HG02885 (cell line): ENCODE data around the gene SVIL.
"Not testable (repeated sequence)": the region's sequence is repeated elsewhere in the genome, so short reads cannot be mapped to it uniquely, and the experiment has no call there.

Source experiments
- ATAC-seq: cut with Tn5 transposase; IDR thresholded peaks from one replicate; pipeline ENCODE4 v1.9.1; 2021; ENCODE audit warnings: mild to moderate bottlenecking; ENCODE audit not compliant: unreplicated experiment, poor library complexity

SVIL gene

DNA sequence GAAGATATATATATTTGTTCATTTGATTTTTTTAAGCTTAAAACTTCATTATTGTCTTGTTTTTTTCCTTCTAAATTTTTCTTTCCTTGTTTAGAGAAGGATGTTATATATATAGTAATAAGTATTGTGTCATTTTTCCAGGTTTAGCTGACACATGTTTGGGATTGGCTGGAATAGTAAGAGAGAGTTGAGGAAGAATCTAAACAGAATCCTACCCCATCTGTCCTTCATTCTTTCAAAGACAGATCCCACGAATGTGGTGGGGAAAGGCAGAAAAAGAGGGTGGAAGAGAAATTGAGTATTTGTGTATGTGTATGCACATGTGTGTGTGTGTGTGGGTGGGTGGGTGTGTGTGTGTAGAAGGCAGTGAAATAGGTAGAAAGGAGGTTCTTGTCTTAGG lies 132.4 kb downstream of the SVIL start:
- no peak for ATAC-seq

DNA sequence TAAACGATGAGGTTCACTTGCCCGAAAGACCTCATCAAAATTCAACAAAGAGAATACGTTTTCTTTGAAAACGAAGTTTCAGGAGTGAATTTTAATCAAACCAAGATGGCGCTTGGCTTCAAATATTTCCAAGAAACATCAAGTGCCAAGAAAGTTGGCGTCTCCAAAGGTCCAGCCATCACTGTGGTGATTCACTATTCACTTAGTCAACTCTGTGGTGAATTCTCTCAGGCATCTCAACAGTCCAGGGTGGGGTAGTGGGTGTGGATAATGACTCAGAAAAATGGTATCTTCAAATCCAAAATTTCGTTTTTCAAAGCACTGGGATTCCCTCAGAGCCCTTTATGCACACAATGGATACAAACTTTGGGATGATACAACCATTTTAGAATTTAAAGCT lies 133.1 kb downstream of the SVIL start:
- no peak for ATAC-seq

DNA sequence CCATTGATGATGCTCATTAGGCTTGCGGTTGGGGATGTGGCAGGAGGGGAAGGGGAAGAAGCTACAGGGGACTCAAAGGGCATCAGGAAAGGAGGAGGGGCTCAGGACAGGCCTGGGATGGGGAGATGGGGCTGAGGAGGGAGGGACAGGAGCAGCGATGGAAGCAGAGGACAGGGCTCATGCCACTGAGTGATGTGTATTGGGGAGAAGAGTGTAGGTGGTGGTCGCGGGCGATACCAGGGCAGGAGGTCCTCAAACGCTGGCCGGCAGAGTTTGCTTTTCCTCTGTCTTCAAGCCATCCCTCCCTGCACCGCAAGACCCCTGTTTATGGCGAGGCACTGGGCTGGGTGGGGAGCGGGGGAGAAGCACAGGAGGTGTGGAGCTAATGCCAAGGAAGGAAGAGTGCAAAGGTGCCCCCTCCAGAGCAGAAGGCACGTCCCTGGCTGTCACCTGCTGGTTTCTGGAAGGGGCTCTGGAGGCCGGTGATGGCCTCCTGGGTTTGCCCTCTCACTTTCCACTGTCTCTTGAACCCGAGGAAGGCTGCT lies 134.7 kb downstream of the SVIL start:
- no peak for ATAC-seq

GRCh38 chr10:29496341-29497162 lies 138.2 kb downstream of the SVIL start:
- ATAC-seq: peak; percentile 88

- ATAC-seq: no peak
Observed at GRCh38 chr10:29495366-29495765, 139.4 kb downstream of the SVIL start.

DNA sequence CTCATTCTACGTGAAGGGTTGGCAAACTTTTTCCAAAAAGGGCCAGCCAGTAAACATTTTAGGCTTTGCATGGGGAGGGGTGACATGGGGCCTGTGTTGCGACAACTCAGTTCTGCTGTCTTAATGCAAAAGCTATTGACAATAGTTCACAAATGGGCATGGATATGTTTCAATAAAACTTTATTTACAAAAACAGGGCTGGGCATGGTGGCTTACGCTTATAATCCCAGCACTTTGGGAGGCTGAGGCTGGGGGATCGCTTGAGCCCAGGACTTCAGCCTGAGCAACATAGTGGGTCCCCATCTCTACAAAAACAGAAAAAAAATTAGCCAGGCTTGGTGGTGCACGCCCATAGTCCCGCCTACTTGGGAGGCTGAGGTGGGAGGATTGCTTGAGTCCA lies 141.1 kb downstream of the SVIL start:
- no peak for ATAC-seq

- ATAC-seq: no peak
Observed at GRCh38 chr10:29492774-29493173, 142.0 kb downstream of the SVIL start.

GRCh38 chr10:29491918-29492317 lies 142.9 kb downstream of the SVIL start:
- no peak for ATAC-seq

GRCh38 chr10:29490781-29491280 lies 143.9 kb downstream of the SVIL start:
- ATAC-seq: not testable (repeated sequence)

DNA sequence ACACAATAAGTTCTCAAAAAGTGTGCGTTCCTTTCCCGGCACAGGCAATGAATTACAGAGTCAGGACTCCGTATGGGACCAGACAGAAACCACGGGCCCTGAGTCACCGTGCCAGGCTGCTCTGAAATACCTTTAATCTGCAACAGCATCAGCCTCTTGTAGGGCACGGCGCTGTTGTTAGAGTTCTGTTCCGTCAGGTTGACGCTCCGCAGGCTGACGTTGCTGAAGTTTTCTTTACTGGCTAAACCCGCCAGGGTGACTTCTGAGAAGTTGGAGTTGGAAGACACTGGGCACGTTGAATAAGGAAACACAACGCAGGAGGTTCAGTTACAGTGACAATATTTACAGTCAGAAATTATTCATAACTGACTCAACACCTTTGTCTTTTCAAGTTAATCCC lies 146.3 kb downstream of the SVIL start:
- ATAC-seq: not testable (repeated sequence)

- peak; percentile 39 for ATAC-seq
Observed at GRCh38 chr10:29487884-29488266, 146.9 kb downstream of the SVIL start.

DNA sequence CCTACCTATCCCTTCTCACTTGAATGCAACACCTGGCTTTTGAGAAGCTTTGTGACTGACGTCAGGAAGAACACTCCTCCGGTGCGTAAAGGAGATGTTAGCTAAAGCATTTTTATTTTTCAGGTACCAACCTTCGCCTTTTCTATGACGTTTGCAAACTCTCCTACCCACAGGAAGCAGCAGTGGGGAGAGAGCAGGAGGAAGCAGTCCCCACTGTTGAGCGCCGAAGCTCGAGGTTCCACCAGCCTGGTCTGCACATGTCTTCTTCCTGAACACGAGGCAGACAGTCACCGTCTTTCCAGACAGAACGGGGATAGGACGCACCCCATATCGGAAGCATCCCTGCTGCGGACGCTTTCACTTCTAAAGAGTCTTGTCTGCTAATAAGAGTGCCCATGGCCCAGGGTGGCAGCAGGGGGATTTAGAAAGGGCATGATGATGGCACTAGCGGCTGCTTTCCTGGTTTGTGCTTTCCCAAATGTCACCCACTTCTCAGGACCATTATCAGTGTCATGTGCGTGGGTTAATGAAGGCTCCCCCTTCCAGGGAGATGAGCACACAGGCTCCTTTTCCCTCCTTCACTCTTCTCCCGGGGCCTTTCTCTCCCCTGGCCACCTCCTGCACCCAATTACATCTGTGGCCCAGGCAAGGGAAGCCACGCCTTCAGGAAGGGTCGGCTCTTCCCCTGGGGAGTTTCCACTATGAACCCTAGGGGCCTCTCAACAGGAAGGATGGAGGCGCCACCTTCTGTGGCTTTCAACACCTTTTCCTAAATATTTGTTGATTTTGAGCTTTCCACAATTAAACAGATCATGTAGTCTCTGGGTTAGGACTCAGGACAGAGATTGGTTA lies 147.5 kb downstream of the SVIL start:
- ATAC-seq: not testable (repeated sequence)

GRCh38 chr10:29486433-29486832 lies 148.3 kb downstream of the SVIL start:
- ATAC-seq: peak; percentile 67

DNA sequence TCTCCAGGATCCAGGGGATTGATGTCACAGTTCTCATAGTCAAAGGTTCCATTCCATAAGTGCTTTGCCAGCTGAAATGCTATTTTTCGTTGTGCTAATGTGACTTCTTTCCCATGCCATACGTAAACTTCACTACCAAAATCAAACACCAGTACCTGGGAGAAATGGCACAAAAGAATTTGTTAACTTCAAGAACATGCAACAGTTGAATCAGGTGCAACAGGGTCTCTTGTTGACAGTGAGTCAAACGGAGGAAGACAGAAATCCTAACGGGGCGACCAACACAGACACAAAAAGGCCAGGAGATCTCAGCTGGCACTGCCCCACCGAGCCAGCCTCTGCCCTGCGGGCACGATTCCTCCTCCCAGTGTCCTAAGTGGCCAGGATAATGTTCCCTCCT lies 150.1 kb downstream of the SVIL start:
- not testable (repeated sequence) for ATAC-seq

DNA sequence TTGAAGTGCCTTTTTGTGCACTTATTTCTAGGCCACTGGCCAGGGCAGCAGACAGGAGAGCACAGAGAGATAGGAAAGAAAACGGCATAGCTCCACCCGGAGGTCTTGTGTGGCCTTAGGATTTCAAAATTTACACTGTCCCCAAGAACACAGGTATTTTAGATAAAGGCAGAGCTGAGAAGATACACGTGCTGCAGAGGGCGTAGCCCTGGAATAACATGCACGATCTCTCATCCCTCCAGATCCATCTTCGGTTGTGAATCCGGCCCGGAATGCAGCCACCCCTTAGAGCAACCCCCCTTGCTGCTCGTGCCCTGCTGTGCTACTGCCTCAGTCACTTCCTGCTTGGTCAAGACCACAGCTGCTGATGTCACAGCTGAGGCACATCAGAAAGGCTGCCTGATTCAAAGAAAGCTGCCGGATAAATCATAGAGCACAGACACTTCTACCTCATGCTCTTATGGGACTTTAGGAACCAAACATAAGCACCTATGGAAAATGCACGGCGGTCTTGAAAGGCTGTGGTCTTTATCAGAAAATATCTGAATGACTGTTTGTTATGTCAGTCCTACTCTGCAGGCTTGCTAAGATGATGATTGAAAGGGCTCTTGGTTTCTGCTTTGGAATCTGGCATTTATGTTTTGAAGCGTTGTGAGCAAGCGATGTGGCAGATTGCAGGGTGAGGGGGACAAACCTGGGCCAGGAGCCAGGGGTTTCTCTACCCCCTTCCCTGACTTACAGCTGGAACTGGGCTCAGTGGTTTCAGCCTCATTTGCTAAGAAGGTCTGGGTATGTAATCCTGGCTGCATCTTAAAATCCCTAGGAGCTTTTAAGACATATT lies 152.0 kb downstream of the SVIL start:
- no peak for ATAC-seq

GRCh38 chr10:29481906-29482440 lies 152.8 kb downstream of the SVIL start:
- no peak for ATAC-seq

- no peak for ATAC-seq
Observed at GRCh38 chr10:29479981-29480954, 154.5 kb downstream of the SVIL start.

DNA sequence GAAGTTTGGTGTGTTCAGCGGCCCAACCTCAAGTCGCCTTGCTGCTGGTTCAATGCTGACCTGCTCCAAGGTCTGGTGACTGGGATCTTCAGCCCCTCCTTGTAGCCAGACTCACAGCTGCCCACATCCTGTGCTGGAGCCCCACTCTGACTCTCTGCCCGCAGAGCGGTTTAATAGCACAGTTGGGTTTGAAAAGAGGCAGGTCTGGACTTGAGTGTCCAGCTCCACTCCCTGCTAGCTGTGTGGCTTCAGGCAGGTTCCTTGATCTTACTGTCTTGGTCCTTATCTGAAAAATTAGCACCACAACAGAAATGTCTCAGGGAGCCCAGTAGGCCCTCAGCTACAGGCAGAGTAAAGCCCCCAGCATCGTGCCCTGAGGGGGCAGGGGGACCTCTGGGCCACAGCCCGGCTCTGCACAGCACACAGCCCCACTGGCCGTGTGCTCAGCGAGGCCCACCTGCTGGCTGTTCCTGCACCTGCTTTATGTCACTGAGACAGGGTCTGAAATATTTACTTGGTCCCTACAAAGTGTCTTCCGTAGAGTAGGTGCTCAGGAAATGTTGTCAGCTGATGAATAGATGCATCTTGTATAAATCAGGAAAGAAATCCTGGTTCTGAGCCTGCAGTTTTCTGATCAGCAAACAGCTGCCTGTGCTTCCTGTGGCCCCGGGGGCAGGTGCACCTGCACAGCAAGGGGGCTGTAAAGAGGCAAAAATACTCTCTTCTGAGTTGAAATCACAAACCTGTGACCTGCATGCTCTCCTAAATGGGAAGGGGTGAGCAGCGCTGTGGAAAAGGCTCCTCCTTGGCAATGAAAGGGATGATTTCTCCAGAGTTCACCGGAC lies 155.5 kb downstream of the SVIL start:
- no peak for ATAC-seq
